Measurements from ENCODE around the gene GTF3C5. TPM values are rescaled to one million over a fixed set of nuclear protein-coding genes. Genes with fewer than 3 reads are reported as not detected.

Gene GTF3C5
- total and polyA plus RNA-seq, 9 of the 15 experiments (the other 6 are each of a cell fraction or from before 2014, with no cell fraction given): 3.8 to 118 (median 83.7) TPM

DNA sequence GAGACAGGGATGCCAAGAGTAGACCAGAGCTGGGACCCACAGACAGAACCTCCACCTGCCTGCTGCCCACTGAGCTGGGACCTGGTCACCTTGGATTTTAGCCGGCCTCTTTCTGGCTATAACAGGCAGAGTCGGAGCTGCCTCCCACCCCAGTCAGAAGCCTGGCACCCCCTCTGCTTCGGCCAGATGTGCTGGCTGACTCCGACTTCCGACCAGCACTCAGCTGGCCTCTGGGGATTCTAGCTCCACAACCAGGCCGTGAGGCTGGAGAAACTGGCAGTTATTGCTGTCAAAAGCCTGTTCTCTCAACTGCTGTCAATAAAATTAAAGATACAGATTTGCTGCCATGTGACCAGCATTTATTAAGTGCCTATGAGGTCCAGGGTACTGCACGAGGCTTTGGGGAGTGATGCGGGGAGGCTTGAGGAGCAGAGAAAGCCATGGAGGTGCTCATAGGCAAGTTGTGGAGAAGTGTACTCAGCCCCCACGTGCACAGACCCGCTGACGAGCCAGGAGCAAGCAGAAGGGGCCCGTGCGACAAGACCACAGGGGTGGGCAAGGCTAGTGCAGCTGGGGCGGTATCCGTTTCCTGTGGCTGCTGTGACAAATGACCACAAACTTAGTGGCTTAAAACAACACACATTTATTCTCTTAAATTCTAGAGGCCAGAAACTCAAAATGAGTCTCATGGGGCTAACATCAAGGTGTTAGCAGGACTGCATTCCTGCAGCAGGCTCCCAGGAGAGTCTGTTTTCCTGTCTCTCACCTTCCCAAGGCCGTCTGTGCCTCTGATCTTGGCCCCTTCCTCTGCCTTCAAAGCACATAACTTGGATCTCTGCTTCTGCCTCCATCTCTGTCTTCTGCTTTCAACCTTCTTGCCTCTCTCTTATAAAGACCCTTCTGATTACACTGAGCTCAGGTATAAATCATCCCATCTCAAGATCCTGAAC lies 39.2 kb upstream of the GTF3C5 start (continued):
- TF ChIP-seq CBX2 (IDR thresholded peaks at IDR 0.05; ENCODE audit: insufficient read depth, low read length, poor library complexity, severe bottlenecking) (no peak), HDAC6 (IDR thresholded peaks at IDR 0.05; ENCODE audit: low read depth, low read length) (no peak), SMARCA4 (IDR thresholded peaks at IDR 0.05) (no peak), RBFOX2 (IDR thresholded peaks at IDR 0.05; ENCODE audit: low read depth, low read length) (peak; percentile 47), NR2C1 (IDR thresholded peaks at IDR 0.05) (no peak), NR2C1 (tag; IDR thresholded peaks at IDR 0.05) (no peak), HDAC2 (IDR thresholded peaks at IDR 0.05) (no peak), POLR2G (IDR thresholded peaks at IDR 0.05; ENCODE audit: low read depth, low read length) (peak; percentile 56; the same call in 1 of the 2 replicates), TCF3 (CRISPR knock-in tag; IDR thresholded peaks at IDR 0.05) (no peak), SLC30A9 (CRISPR knock-in tag; IDR thresholded peaks at IDR 0.05) (no peak), BDP1 (IDR thresholded peaks at IDR 0.05; ENCODE audit: insufficient read depth, insufficient read length) (no peak), MTA3 (IDR thresholded peaks at IDR 0.05; ENCODE audit: borderline replicate concordance) (no peak), CHD2 (IDR thresholded peaks at IDR 0.05; ENCODE audit: low read depth, low read length) (no peak), POLR2B (IDR thresholded peaks at IDR 0.05; ENCODE audit: low read depth, partially characterized antibody) (no peak)
- TF ChIP-seq, protein P1, sequence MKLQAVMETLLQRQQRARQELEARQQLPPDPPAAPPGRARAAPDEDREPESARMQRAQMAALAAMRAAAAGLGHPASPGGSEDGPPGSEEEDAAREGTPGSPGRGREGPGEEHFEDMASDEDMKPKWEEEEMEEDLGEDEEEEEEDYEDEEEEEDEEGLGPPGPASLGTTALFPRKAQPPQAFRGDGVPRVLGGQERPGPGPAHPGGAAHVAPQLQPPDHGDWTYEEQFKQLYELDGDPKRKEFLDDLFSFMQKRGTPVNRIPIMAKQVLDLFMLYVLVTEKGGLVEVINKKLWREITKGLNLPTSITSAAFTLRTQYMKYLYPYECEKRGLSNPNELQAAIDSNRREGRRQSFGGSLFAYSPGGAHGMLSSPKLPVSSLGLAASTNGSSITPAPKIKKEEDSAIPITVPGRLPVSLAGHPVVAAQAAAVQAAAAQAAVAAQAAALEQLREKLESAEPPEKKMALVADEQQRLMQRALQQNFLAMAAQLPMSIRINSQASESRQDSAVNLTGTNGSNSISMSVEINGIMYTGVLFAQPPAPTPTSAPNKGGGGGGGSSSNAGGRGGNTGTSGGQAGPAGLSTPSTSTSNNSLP (IDR thresholded peaks at IDR 0.05; ENCODE audit: borderline replicate concordance, low read depth, low read length): no peak
- TF ChIP-seq, protein P2, sequence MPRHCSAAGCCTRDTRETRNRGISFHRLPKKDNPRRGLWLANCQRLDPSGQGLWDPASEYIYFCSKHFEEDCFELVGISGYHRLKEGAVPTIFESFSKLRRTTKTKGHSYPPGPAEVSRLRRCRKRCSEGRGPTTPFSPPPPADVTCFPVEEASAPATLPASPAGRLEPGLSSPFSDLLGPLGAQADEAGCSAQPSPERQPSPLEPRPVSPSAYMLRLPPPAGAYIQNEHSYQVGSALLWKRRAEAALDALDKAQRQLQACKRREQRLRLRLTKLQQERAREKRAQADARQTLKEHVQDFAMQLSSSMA (CRISPR knock-in tag; IDR thresholded peaks at IDR 0.05): no peak
- TF ChIP-seq, protein P3, sequence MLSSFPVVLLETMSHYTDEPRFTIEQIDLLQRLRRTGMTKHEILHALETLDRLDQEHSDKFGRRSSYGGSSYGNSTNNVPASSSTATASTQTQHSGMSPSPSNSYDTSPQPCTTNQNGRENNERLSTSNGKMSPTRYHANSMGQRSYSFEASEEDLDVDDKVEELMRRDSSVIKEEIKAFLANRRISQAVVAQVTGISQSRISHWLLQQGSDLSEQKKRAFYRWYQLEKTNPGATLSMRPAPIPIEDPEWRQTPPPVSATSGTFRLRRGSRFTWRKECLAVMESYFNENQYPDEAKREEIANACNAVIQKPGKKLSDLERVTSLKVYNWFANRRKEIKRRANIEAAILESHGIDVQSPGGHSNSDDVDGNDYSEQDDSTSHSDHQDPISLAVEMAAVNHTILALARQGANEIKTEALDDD (IDR thresholded peaks at IDR 0.05): no peak
